Heart right ventricle (tissue), 16 donors: ENCODE data around the gene IQCC. TPM values are rescaled to one million over a fixed set of nuclear protein-coding genes. Genes with fewer than 3 reads are reported as not detected.

Source experiments
- ATAC-seq, 8 donors: fragments of 200-7000 bp; cut with Tn5 transposase; one replicate each; pipeline ENCODE4 v1.9.1; 2020; ENCODE audit warnings: mild to moderate bottlenecking in 8 of 8, moderate library complexity in 8 of 8, moderate number of reproducible peaks in 1 of 8
- DNase-seq, 2 donors: peaks; one replicate each; pipeline ENCODE4 v3.0.0-alpha.2; 2020
- H3K27ac ChIP-seq, 10 donors: fragments of 200-600 bp; sonication (generic) in 2 of 10; one replicate each; pipeline versions ENCODE4 v1.5.0 to v1.8.0; 2020 to 2022; ENCODE audit warnings: mild to moderate bottlenecking in 3 of 10
- H3K27me3 ChIP-seq, 7 donors: fragments of 200-600 bp; one replicate each; pipeline ENCODE4 v1.8.0; 2021 to 2022; ENCODE audit warnings: mild to moderate bottlenecking in 2 of 7
- H3K36me3 ChIP-seq, 9 donors: fragments of 200-600 bp; sonication (generic) in 1 of 9; one replicate each; pipeline versions ENCODE4 v1.5.0 to v1.8.0; 2020 to 2022; ENCODE audit warnings: mild to moderate bottlenecking in 2 of 9
- H3K4me1 ChIP-seq, 9 donors: fragments of 200-600 bp; sonication (generic) in 1 of 9; one replicate each; pipeline versions ENCODE4 v1.5.0 to v1.8.0; 2020 to 2022; ENCODE audit warnings: mild to moderate bottlenecking in 4 of 9
- H3K4me3 ChIP-seq, 10 donors: fragments of 200-600 bp; sonication (generic) in 2 of 10; one replicate each; pipeline versions ENCODE4 v1.5.0 to v1.8.0; 2020 to 2022; ENCODE audit warnings: mild to moderate bottlenecking in 7 of 10, moderate library complexity in 2 of 10
- H3K9me3 ChIP-seq, 11 donors: fragments of 200-600 bp in 10 of 11; sonication (generic) in 2 of 11; one replicate each; pipeline versions ENCODE4 v1.5.0 to v1.8.0; 2013 to 2022; ENCODE audit warnings: mild to moderate bottlenecking in 2 of 11, control low read depth in 1 of 11, moderate library complexity in 1 of 11
- CTCF ChIP-seq, 9 donors: fragments of 200-600 bp; sonication (generic) in 2 of 9; IDR thresholded peaks; one replicate each; pipeline versions ENCODE4 v1.5.0 to v1.8.0; 2021 to 2022; ENCODE audit warnings: antibody characterized with exemption in 9 of 9, mild to moderate bottlenecking in 5 of 9, moderate library complexity in 1 of 9
- WGBS, 2 donors: extraction: QIAGEN DNeasy Blood & Tissue Kit; methylation state at CpG; one replicate each; pipeline ENCODE4 v1.1.7; 2013; ENCODE audit warnings: inconsistent platforms in 1 of 2; 5-methylcytosine and 5-hydroxymethylcytosine counted together
- intact Hi-C, 10 donors: fragments of 100-400 bp; cut with DNase I; formaldehyde crosslinking; loops; one replicate each; pipeline versions ENCODE4 v1.11.1 to v1.14.2; 2022
- polyA plus RNA-seq, 2 donors: library from polyadenylated mRNA; stranded (reverse); fragments of 200-250 nt; gene quantifications; one replicate each; pipeline ENCODE4 v1.2.3, GENCODE V29; 2013
- total RNA-seq, 10 donors: library from RNA; stranded (reverse); fragmentation: NEBNext Ultra II Directional in 3 of 10; extraction: Animal tissue kit (Norgen Biotek cat#: 25700) in 3 of 10; gene quantifications; one replicate each; pipeline versions ENCODE4 v1.2.1 to v1.2.4, GENCODE V29; 2021 to 2023
- donor health status: Arrhythmogenic right ventricular cardiomyopathy.
- donor health status: ischemic (EF 13 %, LVEDD 7.1; RV severe dilation, severe dysfunction).
- donor health status: healthy with polysubstance abuse.
- donor health status: DM: no; HTN: yes; CAD: no.
- donor health status: DM: no; HTN: no; CAD: no.
- donor health status: ischemic (EF 25% LVEDD 6.9; RV normal size, moderate dysfunction).
- donor health status: ischemic (EF 25% LVEDD 5.7; RV mildly dilated, moderate dysfunction).
- donor health status: healthy.
- donor health status: DM: yes; HTN: yes; CAD: no.
- donor health status: Ischemic cardiomyopathy.
- donor health status: ischemic (EF 35%, LVEDD 5.7; RV mildly dilated, moderate dysfunction).
- donor health status: nonischemic (EF 11% LVEDD 7.7; RV severe dilation, severe dysfunction).
- donor health status: DM: yes; HTN: yes; CAD: no.
- donor health status: PGD.
- donor health status: ischemic (EF 29% LVEDD 5.4; RV normal size, mild dysfunction).
- donor health status: nonischemic (EF 23%, LVEDD 6.1; RV moderate dilation, normal function).

IQCC gene
- total and polyA plus RNA-seq, 12 donors = 0.34 to 2.0 (median 0.90) TPM

- no peaks in the 10 kb centered on the region for H3K9me3 ChIP-seq
- no peaks in the 10 kb centered on the region for H3K27me3 ChIP-seq
- intact Hi-C loops = loop anchor here in 1 of 10 donors (5.0 kb wide), 1 partner anchor 93 kb away; no protein-coding TSS in a partner anchor
- peaks cover 0 to 19% (median 2%) of the 10 kb centered on the region in 9 donors for H3K4me1 ChIP-seq
- no peak overlapping the region for H3K4me3 ChIP-seq
- H3K36me3 ChIP-seq = peaks cover 0 to 77% (median 24%) of the 10 kb centered on the region in 9 donors
- no peak overlapping the region for H3K27ac ChIP-seq
- ATAC-seq (peak in 1 of 8 donors; percentile 14), DNase-seq (no peak)
- TF ChIP-seq CTCF (IDR thresholded peaks at IDR 0.05) = no peak
- WGBS, 2 donors = 80 to 88% methylated on average over 7 of the region's 7 CpGs
Measured at GRCh38 chr1:32234792-32235191, 29.3 kb downstream of the IQCC start.

- ATAC-seq (no peak), DNase-seq (no peak)
- Histone ChIP-seq H3K27me3 (peaks cover 0 to 10% (median 0%) of the 10 kb centered on the region in 7 donors), H3K4me1 (peaks cover 0 to 46% (median 25%) of the 10 kb centered on the region in 9 donors), H3K9me3 (no peaks in the 10 kb centered on the region), H3K36me3 (peaks cover 0 to 31% (median 0%) of the 10 kb centered on the region in 9 donors), H3K27ac (peak overlapping the region in 4 of 10 donors; percentile 81 to 96 (median 90)), H3K4me3 (peak overlapping the region in 1 of 10 donors; percentile 86)
- intact Hi-C loops = loop anchor here in 1 of 10 donors (5.0 kb wide), 1 partner anchor 88 kb away; no protein-coding TSS in a partner anchor
- 52 to 68% methylated on average over 4 of the region's 4 CpGs for WGBS, 2 donors
- no peak for TF ChIP-seq CTCF (IDR thresholded peaks at IDR 0.05)
Measured at GRCh38 chr1:32239337-32239736, 33.9 kb downstream of the IQCC start.

GRCh38 chr1:32239790-32240139 is 34.3 kb downstream of the IQCC start:
- Histone ChIP-seq H3K27me3 (peaks cover 0 to 10% (median 0%) of the 10 kb centered on the region in 7 donors), H3K4me1 (peaks cover 0 to 46% (median 25%) of the 10 kb centered on the region in 9 donors), H3K9me3 (no peaks in the 10 kb centered on the region), H3K27ac (peak overlapping the region in 9 of 10 donors; percentile 81 to 96 (median 88)), H3K4me3 (peak overlapping the region; percentile 48 to 86 (median 72)), H3K36me3 (peaks cover 0 to 27% (median 0%) of the 10 kb centered on the region in 9 donors)
- ATAC-seq (peak in 3 of 8 donors; percentile 1 to 4 (median 1)), DNase-seq (peak in 1 of 2 donors; percentile 18)
- WGBS, 2 donors = 54 to 55% methylated on average over 20 of the region's 20 CpGs
- no peak for TF ChIP-seq CTCF (IDR thresholded peaks at IDR 0.05)
- intact Hi-C loops = loop anchor here in 2 of 10 donors (5.0 to 10.0 kb wide), 3 partner anchors 55 to 88 kb away; partner anchors contain the start of gene HDAC1 (in 1 of the 2)

- 2 to 4% methylated on average over 62 of the region's 62 CpGs for WGBS, 2 donors
- DNase-seq (peak; percentile 68 to 73), ATAC-seq (peak; percentile 65 to 83 (median 78))
- intact Hi-C loops = loop anchor here in 2 of 10 donors (5.0 to 10.0 kb wide), 2 partner anchors 54 to 77 kb away; partner anchors contain the start of gene HDAC1 (in 1 of the 2)
- peaks cover 0 to 23% (median 0%) of the 10 kb centered on the region in 9 donors for H3K36me3 ChIP-seq
- peaks cover 0 to 44% (median 28%) of the 10 kb centered on the region in 9 donors for H3K4me1 ChIP-seq
- H3K9me3 ChIP-seq = no peaks in the 10 kb centered on the region
- H3K27me3 ChIP-seq = peaks cover 0 to 10% (median 0%) of the 10 kb centered on the region in 7 donors
- TF ChIP-seq CTCF (IDR thresholded peaks at IDR 0.05) = peak in 5 of 9 donors; percentile 29 to 56 (median 50)
- peak overlapping the region; percentile 41 to 96 (median 88) for H3K27ac ChIP-seq
- H3K4me3 ChIP-seq = peak overlapping the region; percentile 48 to 86 (median 72)
Measured at GRCh38 chr1:32240140-32240951, 34.9 kb downstream of the IQCC start.
